Ascending aorta (tissue), 2 donors: ENCODE results near the gene NHEJ1. TPM values are rescaled to one million over a fixed set of nuclear protein-coding genes. Genes with fewer than 3 reads are reported as not detected.
A peak's percentile ranks its signal among the peaks of the same experiment; 100 is the strongest.

Source experiments
- DNase-seq, 2 donors: peaks; one replicate each; pipeline ENCODE4 v3.0.0-alpha.2; 2019; ENCODE audit warnings: low spot score in 2 of 2
- H3K27ac ChIP-seq, 2 donors: fragments of 200-600 bp; sonication (generic); one replicate each; pipeline ENCODE4 v1.5.1; 2016 to 2017; ENCODE audit warnings: mild to moderate bottlenecking in 1 of 2
- H3K27me3 ChIP-seq: fragments of 200-600 bp; sonication (generic); one replicate; pipeline ENCODE4 v1.5.1; 2017
- H3K36me3 ChIP-seq, 2 donors: fragments of 200-600 bp; sonication (generic); one replicate each; pipeline ENCODE4 v1.5.1; 2016
- H3K4me1 ChIP-seq, 2 donors: fragments of 200-600 bp; sonication (generic); one replicate each; pipeline ENCODE4 v1.5.1; 2016 to 2017; ENCODE audit warnings: mild to moderate bottlenecking in 1 of 2
- H3K4me3 ChIP-seq, 2 donors: fragments of 200-600 bp; sonication (generic); one replicate each; pipeline ENCODE4 v1.5.1; 2016 to 2017; ENCODE audit warnings: mild to moderate bottlenecking in 1 of 2
- H3K9me3 ChIP-seq, 2 donors: fragments of 200-600 bp; sonication (generic); one replicate each; pipeline ENCODE4 v1.5.1; 2016
- CTCF ChIP-seq, 3 experiments: fragments of 200-600 bp in 2 of 3; fragments of 450-650 bp in 1 of 3; sonication (generic) in 2 of 3; IDR thresholded peaks; one replicate each; pipeline ENCODE4 v1.5.1; 2016 to 2019; ENCODE audit warnings: antibody characterized with exemption in 3 of 3, mild to moderate bottlenecking in 1 of 3, moderate library complexity in 1 of 3
- intact Hi-C: fragments of 100-400 bp; cut with DNase I; formaldehyde crosslinking; loops from one replicate; pipeline ENCODE4 v1.15.1; 2023
- total RNA-seq: library from RNA; depleted of rRNA; stranded (reverse); fragments of >200 nt; gene quantifications from one replicate; pipeline ENCODE4 v1.1.0, GENCODE V29; 2016

Gene NHEJ1
- total RNA-seq, 1 donor from 2014 or later = 21.6 TPM

- intact Hi-C loops = no loop called here
- Histone ChIP-seq H3K9me3 (no peaks in the 10 kb centered on the region), H3K36me3 (peaks cover 0 to 3% of the 10 kb centered on the region in 2 donors), H3K4me1 (peaks cover 0 to 4% of the 10 kb centered on the region in 2 donors), H3K27me3 (no peaks in the 10 kb centered on the region), H3K4me3 (no peak overlapping the region), H3K27ac (no peak overlapping the region)
- no peak for DNase-seq
- TF ChIP-seq CTCF (IDR thresholded peaks at IDR 0.05) = no peak
Measured at GRCh38 chr2:219165058-219165911, 4.7 kb upstream of the NHEJ1 start.

- Histone ChIP-seq H3K36me3 (peaks cover 0 to 3% of the 10 kb centered on the region in 2 donors), H3K4me1 (peaks cover 0 to 8% of the 10 kb centered on the region in 2 donors), H3K27me3 (no peaks in the 10 kb centered on the region), H3K4me3 (no peak overlapping the region), H3K27ac (no peak overlapping the region), H3K9me3 (no peaks in the 10 kb centered on the region)
- DNase-seq = no peak
- TF ChIP-seq CTCF (IDR thresholded peaks at IDR 0.05) = no peak
- intact Hi-C loops = no loop called here
Measured at GRCh38 chr2:219163156-219163555, 2.5 kb upstream of the NHEJ1 start.

- intact Hi-C loops = no loop called here
- H3K27me3 ChIP-seq = no peaks in the 10 kb centered on the region
- no peak for TF ChIP-seq CTCF (IDR thresholded peaks at IDR 0.05)
- H3K9me3 ChIP-seq = no peaks in the 10 kb centered on the region
- peak overlapping the region; percentile 66 to 86 for H3K4me3 ChIP-seq
- peaks cover 4 to 16% of the 10 kb centered on the region in 2 donors for H3K36me3 ChIP-seq
- peaks cover 0 to 8% of the 10 kb centered on the region in 2 donors for H3K4me1 ChIP-seq
- DNase-seq = no peak
- H3K27ac ChIP-seq = peak overlapping the region; percentile 86 to 89
Measured at GRCh38 chr2:219161097-219161496, 482 bp upstream of the NHEJ1 start.

GRCh38 chr2:219159771-219160185 lies 837 bp downstream of the NHEJ1 start:
- intact Hi-C loops = loop anchor here (1.0 kb wide), 4 partner anchors 18 to 229 kb away; partner anchors contain the start of gene ZFAND2B
- Histone ChIP-seq H3K27ac (peak overlapping the region; percentile 86 to 89), H3K27me3 (no peaks in the 10 kb centered on the region), H3K4me3 (peak overlapping the region; percentile 66 to 86), H3K36me3 (peaks cover 4 to 20% of the 10 kb centered on the region in 2 donors), H3K9me3 (no peaks in the 10 kb centered on the region), H3K4me1 (peaks cover 0 to 8% of the 10 kb centered on the region in 2 donors)
- no peak for TF ChIP-seq CTCF (IDR thresholded peaks at IDR 0.05)
- no peak for DNase-seq

GRCh38 chr2:219158586-219158985 lies 2.0 kb downstream of the NHEJ1 start:
- H3K27me3 ChIP-seq = no peaks in the 10 kb centered on the region
- H3K27ac ChIP-seq = no peak overlapping the region
- H3K36me3 ChIP-seq = peaks cover 6 to 23% of the 10 kb centered on the region in 2 donors
- H3K4me3 ChIP-seq = no peak overlapping the region
- TF ChIP-seq CTCF (IDR thresholded peaks at IDR 0.05) = no peak
- no peak for DNase-seq
- intact Hi-C loops = no loop called here
- peaks cover 0 to 8% of the 10 kb centered on the region in 2 donors for H3K4me1 ChIP-seq
- no peaks in the 10 kb centered on the region for H3K9me3 ChIP-seq
